ENCODE data around the gene NEXMIF.
"Not testable (repeated sequence)": the region's sequence is repeated elsewhere in the genome, so short reads cannot be mapped to it uniquely, and the experiment has no call there.

NEXMIF gene

GRCh38 chrX:74788545-74789086 is 136.6 kb downstream of the NEXMIF start:
- no peak for DNase-seq

DNA sequence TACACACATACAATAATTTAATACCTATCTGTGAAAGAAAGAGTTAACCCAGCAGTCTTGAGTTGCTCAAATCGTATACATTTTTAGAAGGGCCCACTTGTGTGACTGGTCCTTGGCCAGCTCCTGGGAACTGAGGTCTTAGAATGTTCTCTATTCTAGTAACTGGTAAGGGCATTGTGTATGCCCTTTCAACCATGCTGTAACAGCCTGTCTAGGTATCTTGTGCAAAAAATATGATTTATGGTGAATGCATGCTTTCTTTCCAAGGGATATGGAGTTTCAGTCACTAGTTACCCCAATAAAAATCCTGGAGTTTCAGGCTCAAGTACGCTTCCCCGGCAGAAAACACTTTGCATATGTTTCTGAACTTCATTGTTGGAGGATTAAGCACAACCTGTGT is 140.6 kb downstream of the NEXMIF start:
- no peak for DNase-seq

DNA sequence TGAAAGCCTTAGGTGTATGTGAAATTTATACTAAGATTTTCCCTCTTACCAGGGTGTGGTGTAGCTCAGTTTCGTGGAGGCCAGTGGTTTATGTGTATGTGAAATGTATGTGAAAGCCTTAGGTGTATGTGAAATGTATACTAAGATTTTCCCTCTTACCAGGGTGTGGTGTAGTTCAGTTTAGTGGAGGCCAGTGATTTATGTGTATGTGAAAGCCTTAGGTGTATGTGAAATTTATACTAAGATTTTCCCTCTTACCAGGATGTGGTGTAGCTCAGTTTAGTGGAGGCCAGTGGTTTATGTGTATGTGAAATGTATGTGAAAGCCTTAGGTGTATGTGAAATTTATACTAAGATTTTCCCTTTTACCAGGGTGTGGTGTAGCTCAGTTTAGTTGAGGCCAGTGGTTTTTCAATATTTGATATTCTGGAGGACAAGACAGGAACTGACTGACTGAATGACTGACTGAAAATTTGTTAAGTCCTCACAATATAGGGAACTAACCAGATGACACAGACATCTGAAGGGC is 143.7 kb downstream of the NEXMIF start:
- DNase-seq = no peak

GRCh38 chrX:74779175-74779574 is 146.1 kb downstream of the NEXMIF start:
- DNase-seq = no peak

- DNase-seq = no peak
These were observed 150.3 kb downstream of the NEXMIF start for GRCh38 chrX:74774988-74775387.

- DNase-seq = no peak
These were observed 188.8 kb downstream of the NEXMIF start for GRCh38 chrX:74736450-74736849.

DNA sequence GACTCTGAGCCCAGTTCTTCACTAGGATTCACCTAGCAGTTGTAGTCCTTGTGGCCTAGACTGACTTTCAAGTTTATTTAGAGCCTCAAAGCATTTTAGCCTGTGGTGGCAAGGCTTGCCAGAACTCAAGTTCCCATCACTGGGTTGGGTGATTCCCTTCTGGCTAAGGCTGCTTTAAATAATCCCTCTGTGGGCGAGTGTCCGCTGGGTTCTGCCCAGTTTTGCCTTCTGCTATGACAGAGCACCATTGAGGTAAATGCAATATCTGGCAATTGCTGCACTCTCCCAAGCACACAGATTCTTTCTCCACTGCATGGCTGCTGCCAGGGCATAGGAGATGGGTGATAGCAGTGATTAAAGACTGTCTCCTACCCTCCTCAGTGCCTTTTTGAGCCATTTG is 220.0 kb downstream of the NEXMIF start:
- no peak for DNase-seq

GRCh38 chrX:74701343-74701742 is 223.9 kb downstream of the NEXMIF start:
- DNase-seq = not testable (repeated sequence)

DNA sequence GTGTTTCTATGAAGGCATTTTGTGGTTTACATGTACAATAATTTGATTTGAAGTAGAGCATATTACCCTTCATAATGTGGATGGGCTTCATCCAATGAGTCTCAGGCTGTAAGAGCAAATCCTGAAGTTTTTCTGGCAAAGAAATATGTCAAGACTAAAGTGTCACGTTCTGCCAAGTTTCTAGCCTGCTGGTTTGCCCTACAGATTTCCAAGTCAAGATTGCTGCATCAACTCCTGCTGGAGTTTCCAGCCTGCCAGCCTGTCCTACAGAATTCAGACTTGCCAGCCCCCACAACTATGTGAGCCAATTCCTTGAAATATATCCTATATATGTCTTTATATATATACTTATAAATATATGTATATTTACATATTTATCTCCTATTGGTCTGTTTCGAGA is 240.8 kb downstream of the NEXMIF start:
- no peak for DNase-seq
